Activated CD4-positive, alpha-beta memory T cell treated with anti-CD3 and anti-CD28 coated beads, Interleukin-2, amount 10 ng/mL, durations not matched to agents 7 days and 5 days (primary cell): ENCODE results near the gene LRRC14B. TPM values are rescaled to one million over a fixed set of nuclear protein-coding genes. Genes with fewer than 3 reads are reported as not detected.
"Not testable (repeated sequence)": the region's sequence is repeated elsewhere in the genome, so short reads cannot be mapped to it uniquely, and the experiment has no call there.

ENCODE experiments used
- CTCF ChIA-PET: fragments of 350-600 bp; sonication (Branson Sonifier 250); formaldehyde crosslinking; loops from one replicate; lab custom pipeline; 2021; ENCODE audit warnings: antibody characterized with exemption, inconsistent platforms; lab: Charles Lee
- POLR2A ChIA-PET: fragments of 350-600 bp; sonication (Branson Sonifier 250); formaldehyde crosslinking; loops from one replicate; lab custom pipeline; 2021; ENCODE audit warnings: antibody characterized with exemption; lab: Charles Lee
- DNase-seq: peaks from one replicate; pipeline ENCODE4 v3.0.0-alpha.2; 2020
- H3K27ac Mint-ChIP-seq: one replicate; pipeline ENCODE4 v1.8.0; 2021; ENCODE audit warnings: mild to moderate bottlenecking, mixed read lengths
- H3K27me3 Mint-ChIP-seq: one replicate; pipeline ENCODE4 v1.8.0; 2021; ENCODE audit warnings: mixed read lengths
- H3K36me3 Mint-ChIP-seq: one replicate; pipeline ENCODE4 v1.8.0; 2021; ENCODE audit warnings: low read depth, mixed read lengths
- H3K4me1 Mint-ChIP-seq: one replicate; pipeline ENCODE4 v1.8.0; 2021; ENCODE audit warnings: mixed read lengths
- H3K4me3 Mint-ChIP-seq: one replicate; pipeline ENCODE4 v1.8.0; 2021; ENCODE audit warnings: mild to moderate bottlenecking, mixed read lengths
- H3K9me3 Mint-ChIP-seq: one replicate; pipeline ENCODE4 v1.8.0; 2021; ENCODE audit warnings: mixed read lengths
- total RNA-seq, 2 experiments: library from RNA; stranded (reverse); gene quantifications; one replicate each; pipeline ENCODE4 v1.2.3, GENCODE V29; 2021

The LRRC14B gene
- total RNA-seq, 2 experiments from 2014 or later, result not detected

DNA sequence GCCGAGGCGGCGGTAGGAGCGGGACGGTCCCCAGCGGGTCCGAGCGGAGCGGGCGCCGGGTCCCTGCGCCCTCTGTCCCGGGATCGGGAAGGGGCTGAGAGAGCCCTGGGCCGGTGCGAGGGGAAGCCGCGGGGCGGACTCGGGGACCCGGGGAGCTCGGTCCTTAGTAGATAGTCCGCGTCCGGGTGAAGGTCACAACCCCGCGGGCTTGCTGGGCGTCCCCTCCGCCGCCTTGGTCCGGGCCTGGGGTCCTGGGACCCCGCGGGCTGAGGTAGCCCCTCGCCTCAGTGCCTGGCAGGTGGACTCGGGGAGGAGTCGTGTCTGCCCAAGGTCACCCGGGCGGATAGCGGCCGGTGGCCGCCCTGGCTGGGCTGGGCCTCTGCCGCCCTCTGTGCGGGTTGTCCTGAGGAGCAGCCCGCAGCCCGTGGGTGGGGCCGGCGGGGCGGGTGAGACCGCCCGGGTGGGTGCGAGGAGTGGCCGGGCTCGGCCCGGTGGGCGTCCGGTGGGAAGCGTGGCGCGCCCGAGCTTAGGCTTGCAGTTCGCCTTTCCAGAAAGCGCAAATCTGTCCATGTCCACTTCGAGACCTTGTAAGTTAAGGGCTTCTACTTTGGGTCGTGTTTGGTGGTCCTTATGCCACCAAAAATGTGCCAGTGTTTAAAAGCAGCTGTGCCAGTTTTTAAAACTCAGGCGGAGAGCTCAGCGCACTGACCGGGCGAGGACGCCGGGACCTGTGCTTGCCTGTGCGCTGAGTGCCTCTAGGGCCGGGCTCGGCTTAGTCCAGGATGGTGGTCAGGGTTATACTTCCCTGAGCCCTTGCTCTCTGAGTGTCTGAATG, 27.4 kb downstream of the LRRC14B start:
- H3K9me3 Mint-ChIP-seq, result no peaks in the 10 kb centered on the region
- H3K4me3 Mint-ChIP-seq, result peak overlapping the region; percentile 90
- ChIA-PET POLR2A (interaction anchor here (1.0 to 3.0 kb wide), 16 partner anchors 13 to 309 kb away, joined by 3 to 28 read pairs (median 3); partner anchors contain the start of genes LRRC14B and PDCD6), CTCF (interaction anchor here (1.0 to 2.0 kb wide), 6 partner anchors 27 to 228 kb away, joined by 3 to 11 read pairs (median 4); partner anchors contain the start of genes LRRC14B and PDCD6)
- H3K27me3 Mint-ChIP-seq, result no peaks in the 10 kb centered on the region
- H3K4me1 Mint-ChIP-seq, result peaks cover 64% of the 10 kb centered on the region
- peak overlapping the region; percentile 94 for H3K27ac Mint-ChIP-seq
- H3K36me3 Mint-ChIP-seq, result peaks cover 45% of the 10 kb centered on the region
- DNase-seq, result peak; percentile 34

DNA sequence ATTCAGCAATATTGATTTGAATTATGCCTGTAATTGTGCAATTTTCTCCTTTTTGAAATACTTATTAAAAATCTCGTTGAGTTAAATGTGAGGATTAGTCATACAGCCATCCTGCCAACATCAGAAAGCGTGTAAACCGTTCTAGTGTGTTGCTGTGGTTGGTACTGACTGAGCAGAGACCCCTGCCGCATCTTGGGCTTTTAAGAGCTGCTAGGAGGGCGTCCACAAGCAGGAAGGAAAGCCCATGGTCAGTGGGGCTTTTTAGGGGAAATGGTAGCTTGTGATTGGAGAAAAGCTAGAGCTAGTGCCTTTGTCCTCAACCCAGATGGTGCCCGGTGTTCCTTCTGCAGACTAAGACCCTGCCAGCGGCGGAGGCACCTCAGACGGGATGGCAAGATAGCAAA, 28.2 kb downstream of the LRRC14B start:
- DNase-seq, result peak; percentile 39
- Mint-ChIP-seq H3K27ac (peak overlapping the region; percentile 94), H3K4me1 (peaks cover 61% of the 10 kb centered on the region), H3K27me3 (no peaks in the 10 kb centered on the region), H3K4me3 (peak overlapping the region; percentile 90), H3K36me3 (peaks cover 45% of the 10 kb centered on the region), H3K9me3 (no peaks in the 10 kb centered on the region)
- POLR2A ChIA-PET, result interaction anchor here (1.0 to 3.0 kb wide), 13 partner anchors 12 to 220 kb away, joined by 3 to 28 read pairs (median 4); partner anchors contain the start of genes LRRC14B and PDCD6
- CTCF ChIA-PET, result interaction anchor here (1.2 to 1.3 kb wide), 3 partner anchors 28 to 227 kb away, joined by 4 to 5 read pairs (median 4); partner anchors contain the start of genes LRRC14B and PDCD6

DNA sequence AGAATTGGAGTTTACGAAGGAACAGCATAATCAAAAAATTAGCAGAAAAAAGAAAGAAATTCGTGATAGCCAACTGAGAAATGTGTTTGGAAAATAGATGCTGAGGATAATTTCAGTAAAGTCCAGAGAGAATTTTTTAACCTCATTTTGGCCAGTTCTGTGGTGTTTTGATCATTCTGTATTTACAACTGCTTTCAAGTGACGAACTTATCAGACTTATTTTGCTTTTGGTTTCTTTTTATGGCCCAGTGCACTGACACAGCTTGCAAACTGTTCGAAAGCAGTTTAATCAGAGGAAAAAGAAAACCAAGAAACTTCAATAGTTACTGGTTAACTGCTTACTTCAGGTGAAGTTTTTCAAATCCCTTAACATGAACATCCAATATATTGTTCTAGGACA, 28.7 kb downstream of the LRRC14B start:
- CTCF ChIA-PET, result interaction anchor here (1.2 to 1.3 kb wide), 2 partner anchors 29 to 51 kb away, joined by 4 to 5 read pairs; partner anchors contain the start of genes LRRC14B and PDCD6
- peaks cover 58% of the 10 kb centered on the region for H3K4me1 Mint-ChIP-seq
- H3K9me3 Mint-ChIP-seq, result no peaks in the 10 kb centered on the region
- H3K27me3 Mint-ChIP-seq, result no peaks in the 10 kb centered on the region
- peak overlapping the region; percentile 94 for H3K27ac Mint-ChIP-seq
- DNase-seq, result no peak
- H3K36me3 Mint-ChIP-seq, result peaks cover 45% of the 10 kb centered on the region
- H3K4me3 Mint-ChIP-seq, result peak overlapping the region; percentile 90
- POLR2A ChIA-PET, result interaction anchor here (1.0 to 3.0 kb wide), 11 partner anchors 12 to 220 kb away, joined by 3 to 28 read pairs (median 6); partner anchors contain the start of genes LRRC14B and PDCD6

- DNase-seq, H3K27ac Mint-ChIP-seq, H3K9me3 Mint-ChIP-seq, H3K27me3 Mint-ChIP-seq, CTCF ChIA-PET, H3K4me3 Mint-ChIP-seq, POLR2A ChIA-PET: not testable (repeated sequence)
- H3K4me1 Mint-ChIP-seq, result peaks cover 39% of the 10 kb centered on the region
- peaks cover 53% of the 10 kb centered on the region for H3K36me3 Mint-ChIP-seq
These were observed 31.8 kb downstream of the LRRC14B start for GRCh38 chr5:222951-223715.

GRCh38 chr5:223791-224190, 32.5 kb downstream of the LRRC14B start:
- H3K36me3 Mint-ChIP-seq, result peaks cover 57% of the 10 kb centered on the region
- DNase-seq, result no peak
- H3K4me1 Mint-ChIP-seq, result peaks cover 39% of the 10 kb centered on the region
- H3K4me3 Mint-ChIP-seq, result no peak overlapping the region
- ChIA-PET CTCF (no interaction called here), POLR2A (no interaction called here)
- H3K27me3 Mint-ChIP-seq, result no peaks in the 10 kb centered on the region
- no peaks in the 10 kb centered on the region for H3K9me3 Mint-ChIP-seq
- H3K27ac Mint-ChIP-seq, result no peak overlapping the region

GRCh38 chr5:225334-225733, 34.0 kb downstream of the LRRC14B start:
- H3K27me3 Mint-ChIP-seq, result no peaks in the 10 kb centered on the region
- H3K36me3 Mint-ChIP-seq, result peaks cover 64% of the 10 kb centered on the region

DNA sequence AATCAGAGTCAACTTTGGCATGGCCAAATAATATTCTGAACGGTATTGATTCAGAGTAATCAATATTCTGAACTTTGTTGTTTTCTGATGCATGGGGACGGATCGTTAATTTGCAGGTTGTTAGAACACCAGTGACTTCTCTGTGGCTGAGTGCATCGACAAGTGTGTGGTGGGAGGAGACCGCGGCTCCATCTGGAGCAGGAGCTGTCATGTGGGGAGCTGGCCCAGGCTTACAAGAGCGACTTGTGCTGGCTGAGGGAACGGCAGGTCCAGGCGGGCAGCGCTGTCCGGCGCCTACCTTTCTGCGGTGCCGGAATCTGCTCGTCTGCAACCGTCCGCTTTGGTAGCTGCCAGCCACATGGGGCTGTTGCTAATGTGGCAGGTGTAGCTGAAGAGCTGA, 36.1 kb downstream of the LRRC14B start:
- DNase-seq, H3K4me3 Mint-ChIP-seq, CTCF ChIA-PET, POLR2A ChIA-PET, H3K9me3 Mint-ChIP-seq, H3K27me3 Mint-ChIP-seq, H3K27ac Mint-ChIP-seq: not testable (repeated sequence)
- peaks cover 18% of the 10 kb centered on the region for H3K4me1 Mint-ChIP-seq
- peaks cover 71% of the 10 kb centered on the region for H3K36me3 Mint-ChIP-seq

More at GRCh38 chr5:225334-225733, 34.0 kb downstream of the LRRC14B start:
- Mint-ChIP-seq H3K4me1 (peaks cover 36% of the 10 kb centered on the region), H3K9me3 (no peaks in the 10 kb centered on the region), H3K27ac (no peak overlapping the region), H3K4me3 (no peak overlapping the region)
- POLR2A ChIA-PET, result no interaction called here
- no peak for DNase-seq
- CTCF ChIA-PET, result no interaction called here

DNA sequence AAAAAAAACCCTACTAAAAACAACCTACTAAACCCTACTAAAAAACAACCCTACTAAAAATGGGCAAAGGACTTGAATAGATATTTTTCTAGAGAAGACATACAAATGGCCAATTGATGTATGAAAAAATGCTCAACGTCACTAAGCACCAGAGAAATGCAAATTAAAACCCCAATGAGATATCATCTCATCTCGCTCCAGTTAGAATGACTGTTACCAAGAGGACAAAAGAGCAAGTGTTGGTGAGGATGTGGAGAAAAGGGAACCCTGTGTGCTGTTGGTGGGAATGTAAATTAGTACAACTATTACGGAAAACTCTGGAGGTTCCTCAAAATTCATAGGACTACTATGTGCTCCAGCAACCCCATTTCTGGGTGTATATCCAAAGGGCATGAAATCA, 37.6 kb downstream of the LRRC14B start:
- Mint-ChIP-seq H3K27ac (no peak overlapping the region), H3K36me3 (peaks cover 73% of the 10 kb centered on the region), H3K4me1 (peaks cover 4% of the 10 kb centered on the region), H3K4me3 (no peak overlapping the region), H3K27me3 (no peaks in the 10 kb centered on the region), H3K9me3 (no peaks in the 10 kb centered on the region)
- POLR2A ChIA-PET, result no interaction called here
- DNase-seq, result no peak
- CTCF ChIA-PET, result no interaction called here

DNA sequence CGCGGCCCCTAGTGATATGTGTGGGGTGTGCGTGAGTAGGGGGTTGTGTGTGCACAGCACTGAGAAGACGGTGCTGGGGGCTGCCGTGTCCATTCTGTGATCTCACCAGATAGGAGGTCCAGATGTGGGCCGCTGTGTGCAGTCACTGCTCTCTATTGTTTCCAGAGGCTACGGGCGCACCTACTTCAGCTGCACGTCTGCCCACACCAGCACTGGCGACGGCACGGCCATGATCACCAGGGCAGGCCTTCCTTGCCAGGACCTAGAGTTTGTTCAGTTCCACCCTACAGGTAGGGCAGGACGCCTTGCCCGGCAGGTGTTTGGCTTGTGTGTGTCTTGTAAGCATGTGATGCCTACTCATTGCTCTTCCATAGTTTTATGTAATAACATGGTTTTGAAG, 39.4 kb downstream of the LRRC14B start:
- Mint-ChIP-seq H3K9me3 (no peaks in the 10 kb centered on the region), H3K36me3 (peaks cover 69% of the 10 kb centered on the region), H3K4me3 (no peak overlapping the region), H3K27me3 (no peaks in the 10 kb centered on the region), H3K4me1 (peaks cover 1% of the 10 kb centered on the region), H3K27ac (no peak overlapping the region)
- POLR2A ChIA-PET, result no interaction called here
- CTCF ChIA-PET, result interaction anchor here (1.6 kb wide), 1 partner anchor 42 kb away, joined by 3 read pairs; no protein-coding TSS in a partner anchor
- DNase-seq, result no peak

GRCh38 chr5:231661-232060, 40.4 kb downstream of the LRRC14B start:
- ChIA-PET POLR2A (interaction anchor here (1.3 kb wide), 1 partner anchor 12 kb away, joined by 3 read pairs; no protein-coding TSS in a partner anchor), CTCF (interaction anchor here (1.6 kb wide), 1 partner anchor 43 kb away, joined by 3 read pairs; no protein-coding TSS in a partner anchor)
- H3K27me3 Mint-ChIP-seq, result no peaks in the 10 kb centered on the region
- H3K9me3 Mint-ChIP-seq, result no peaks in the 10 kb centered on the region
- H3K4me3 Mint-ChIP-seq, result no peak overlapping the region
- H3K36me3 Mint-ChIP-seq, result peaks cover 70% of the 10 kb centered on the region
- no peak for DNase-seq
- H3K4me1 Mint-ChIP-seq, result peaks cover 1% of the 10 kb centered on the region
- no peak overlapping the region for H3K27ac Mint-ChIP-seq

DNA sequence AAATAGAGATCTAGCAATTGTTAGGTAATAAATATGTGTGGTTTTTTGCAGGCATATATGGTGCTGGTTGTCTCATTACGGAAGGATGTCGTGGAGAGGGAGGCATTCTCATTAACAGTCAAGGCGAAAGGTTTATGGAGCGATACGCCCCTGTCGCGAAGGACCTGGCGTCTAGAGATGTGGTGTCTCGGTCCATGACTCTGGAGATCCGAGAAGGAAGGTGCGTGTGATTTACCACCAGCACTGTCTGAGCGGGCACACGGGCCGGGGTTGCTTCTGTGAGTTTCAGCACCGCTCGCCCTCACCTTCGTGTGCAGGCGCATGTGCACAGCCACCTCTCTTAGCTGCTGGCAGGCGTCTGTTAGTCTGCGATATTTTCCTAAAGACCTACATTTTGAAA, 42.1 kb downstream of the LRRC14B start:
- H3K36me3 Mint-ChIP-seq, result peaks cover 67% of the 10 kb centered on the region
- DNase-seq, CTCF ChIA-PET, H3K27ac Mint-ChIP-seq, H3K4me3 Mint-ChIP-seq, H3K4me1 Mint-ChIP-seq, H3K27me3 Mint-ChIP-seq, H3K9me3 Mint-ChIP-seq, POLR2A ChIA-PET: not testable (repeated sequence)

DNA sequence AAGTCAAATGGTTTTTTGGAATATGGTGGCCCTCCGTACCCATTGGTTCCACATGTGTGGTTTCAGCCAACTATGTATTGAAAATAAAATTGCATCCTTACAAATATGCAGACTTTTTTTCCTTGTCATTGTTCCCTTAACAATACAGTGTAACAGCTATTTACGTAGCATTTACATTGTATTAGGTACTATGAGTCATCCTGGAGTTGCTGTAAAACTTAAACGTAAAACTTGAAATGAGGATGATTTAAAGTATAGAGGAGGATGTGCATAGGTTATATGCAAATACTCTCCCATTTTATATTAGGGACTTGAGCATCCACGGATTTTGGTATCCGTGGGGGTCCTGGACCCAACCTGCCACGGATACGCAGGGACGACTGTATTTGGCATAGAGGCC, 43.2 kb downstream of the LRRC14B start:
- ChIA-PET POLR2A (interaction anchor here (3.0 kb wide), 1 partner anchor 15 kb away, joined by 13 read pairs; no protein-coding TSS in a partner anchor), CTCF (no interaction called here)
- no peak overlapping the region for H3K4me3 Mint-ChIP-seq
- no peak for DNase-seq
- H3K36me3 Mint-ChIP-seq, result peaks cover 61% of the 10 kb centered on the region
- H3K27me3 Mint-ChIP-seq, result no peaks in the 10 kb centered on the region
- peaks cover 1% of the 10 kb centered on the region for H3K4me1 Mint-ChIP-seq
- no peak overlapping the region for H3K27ac Mint-ChIP-seq
- no peaks in the 10 kb centered on the region for H3K9me3 Mint-ChIP-seq
